OCI-LY7 (cell line): ENCODE measurements around the gene KIF26A.

Experiments used
- EZH2phosphoT487 ChIP-seq: fragments of 200-600 bp; sonication (generic); IDR thresholded peaks from 2 replicates; pipeline ENCODE4 v1.6.1; 2018; ENCODE audit warnings: low read depth, borderline replicate concordance, mild to moderate bottlenecking, mixed run types, antibody characterized with exemption, low read length, moderate library complexity, mixed read lengths
- TF ChIP-seq, protein P1 (sequence below): fragments of 200-600 bp; sonication (generic); conservative IDR thresholded peaks from 2 replicates; pipeline ENCODE4 v1.5.1; 2014; ENCODE audit warnings: mild to moderate bottlenecking, antibody characterized with exemption, low read length, moderate library complexity, mixed read lengths

DNA sequence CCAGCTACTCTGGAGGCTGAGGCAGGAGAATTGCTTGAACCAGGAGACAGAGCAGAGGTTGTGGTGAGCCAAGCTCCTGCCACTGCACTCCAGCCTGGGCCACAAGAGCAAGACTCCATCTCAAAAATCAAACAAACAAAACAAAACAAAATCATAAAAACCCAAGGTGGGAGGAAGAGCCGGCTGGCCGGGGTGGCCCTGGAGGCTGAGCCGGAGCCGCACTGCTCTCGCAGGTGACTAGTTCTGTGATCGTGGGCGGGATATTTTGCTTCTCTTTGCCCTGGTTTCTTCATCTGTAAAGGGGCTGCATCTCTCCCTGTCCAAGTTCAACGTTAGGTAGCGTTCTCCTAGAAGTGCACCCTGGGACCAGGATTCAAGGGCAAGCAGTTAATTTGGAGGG lies 73.4 kb downstream of the KIF26A start:
- TF ChIP-seq, protein P1, sequence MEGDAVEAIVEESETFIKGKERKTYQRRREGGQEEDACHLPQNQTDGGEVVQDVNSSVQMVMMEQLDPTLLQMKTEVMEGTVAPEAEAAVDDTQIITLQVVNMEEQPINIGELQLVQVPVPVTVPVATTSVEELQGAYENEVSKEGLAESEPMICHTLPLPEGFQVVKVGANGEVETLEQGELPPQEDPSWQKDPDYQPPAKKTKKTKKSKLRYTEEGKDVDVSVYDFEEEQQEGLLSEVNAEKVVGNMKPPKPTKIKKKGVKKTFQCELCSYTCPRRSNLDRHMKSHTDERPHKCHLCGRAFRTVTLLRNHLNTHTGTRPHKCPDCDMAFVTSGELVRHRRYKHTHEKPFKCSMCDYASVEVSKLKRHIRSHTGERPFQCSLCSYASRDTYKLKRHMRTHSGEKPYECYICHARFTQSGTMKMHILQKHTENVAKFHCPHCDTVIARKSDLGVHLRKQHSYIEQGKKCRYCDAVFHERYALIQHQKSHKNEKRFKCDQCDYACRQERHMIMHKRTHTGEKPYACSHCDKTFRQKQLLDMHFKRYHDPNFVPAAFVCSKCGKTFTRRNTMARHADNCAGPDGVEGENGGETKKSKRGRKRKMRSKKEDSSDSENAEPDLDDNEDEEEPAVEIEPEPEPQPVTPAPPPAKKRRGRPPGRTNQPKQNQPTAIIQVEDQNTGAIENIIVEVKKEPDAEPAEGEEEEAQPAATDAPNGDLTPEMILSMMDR, result no peak
- TF ChIP-seq EZH2phosphoT487, result no peak
